ENCODE results near the gene KCNAB2.

KCNAB2 gene

GRCh38 chr1:6131561-6131960 lies 85.9 kb downstream of the KCNAB2 start:
- TF ChIP-seq FOXP2 (optimal IDR thresholded peaks at IDR 0.05; ENCODE audit: borderline replicate concordance, extremely low read depth, extremely low read length, insufficient read depth), result no peak
- no peak for TF ChIP-seq POLR2AphosphoS5 (IDR thresholded peaks at IDR 0.05; ENCODE audit: low read depth, low read length)
- TF ChIP-seq SIN3A (IDR thresholded peaks at IDR 0.05; ENCODE audit: borderline replicate concordance, insufficient read depth, low read length), result no peak
- TF ChIP-seq, protein P1, sequence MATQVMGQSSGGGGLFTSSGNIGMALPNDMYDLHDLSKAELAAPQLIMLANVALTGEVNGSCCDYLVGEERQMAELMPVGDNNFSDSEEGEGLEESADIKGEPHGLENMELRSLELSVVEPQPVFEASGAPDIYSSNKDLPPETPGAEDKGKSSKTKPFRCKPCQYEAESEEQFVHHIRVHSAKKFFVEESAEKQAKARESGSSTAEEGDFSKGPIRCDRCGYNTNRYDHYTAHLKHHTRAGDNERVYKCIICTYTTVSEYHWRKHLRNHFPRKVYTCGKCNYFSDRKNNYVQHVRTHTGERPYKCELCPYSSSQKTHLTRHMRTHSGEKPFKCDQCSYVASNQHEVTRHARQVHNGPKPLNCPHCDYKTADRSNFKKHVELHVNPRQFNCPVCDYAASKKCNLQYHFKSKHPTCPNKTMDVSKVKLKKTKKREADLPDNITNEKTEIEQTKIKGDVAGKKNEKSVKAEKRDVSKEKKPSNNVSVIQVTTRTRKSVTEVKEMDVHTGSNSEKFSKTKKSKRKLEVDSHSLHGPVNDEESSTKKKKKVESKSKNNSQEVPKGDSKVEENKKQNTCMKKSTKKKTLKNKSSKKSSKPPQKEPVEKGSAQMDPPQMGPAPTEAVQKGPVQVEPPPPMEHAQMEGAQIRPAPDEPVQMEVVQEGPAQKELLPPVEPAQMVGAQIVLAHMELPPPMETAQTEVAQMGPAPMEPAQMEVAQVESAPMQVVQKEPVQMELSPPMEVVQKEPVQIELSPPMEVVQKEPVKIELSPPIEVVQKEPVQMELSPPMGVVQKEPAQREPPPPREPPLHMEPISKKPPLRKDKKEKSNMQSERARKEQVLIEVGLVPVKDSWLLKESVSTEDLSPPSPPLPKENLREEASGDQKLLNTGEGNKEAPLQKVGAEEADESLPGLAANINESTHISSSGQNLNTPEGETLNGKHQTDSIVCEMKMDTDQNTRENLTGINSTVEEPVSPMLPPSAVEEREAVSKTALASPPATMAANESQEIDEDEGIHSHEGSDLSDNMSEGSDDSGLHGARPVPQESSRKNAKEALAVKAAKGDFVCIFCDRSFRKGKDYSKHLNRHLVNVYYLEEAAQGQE (IDR thresholded peaks at IDR 0.05; ENCODE audit: insufficient read depth in 1 of 2, low read depth in 2 of 2, low read length in 2 of 2), result no peak

DNA sequence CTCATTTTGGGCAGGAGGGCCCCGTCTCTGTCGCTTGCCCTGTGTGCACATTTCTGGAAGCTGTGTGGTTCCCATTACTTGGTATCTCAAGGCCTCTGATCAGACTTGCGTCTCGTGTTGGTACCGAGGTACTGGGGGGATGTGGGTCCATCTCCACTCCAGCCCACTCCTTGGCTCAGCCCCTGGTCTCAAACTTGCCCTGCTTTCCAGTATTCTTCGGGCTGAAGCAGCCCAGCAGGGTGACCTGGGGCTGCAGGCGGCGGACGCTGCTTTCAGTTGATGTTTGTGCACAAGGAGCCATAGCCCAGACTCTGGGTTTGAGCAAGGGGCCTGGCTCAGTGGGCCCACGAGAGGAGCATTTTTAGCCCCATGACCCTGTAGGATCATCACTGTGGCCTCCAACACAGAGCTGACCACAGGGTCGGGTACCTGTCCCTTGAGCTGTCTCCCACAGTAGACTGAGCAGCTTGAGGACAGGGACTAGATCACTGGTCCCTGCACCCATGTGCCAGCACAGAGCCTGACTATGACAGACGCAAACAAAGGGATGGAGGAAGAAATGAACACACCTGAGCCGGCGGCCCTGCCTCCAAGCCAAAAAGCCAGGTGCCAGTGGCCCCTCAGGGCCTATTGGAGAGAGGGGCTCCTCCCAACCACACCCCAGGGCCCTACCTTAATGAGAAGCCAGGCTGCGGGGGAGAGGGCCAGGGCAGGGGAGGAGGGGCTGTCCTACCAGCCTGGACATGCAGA lies 87.6 kb downstream of the KCNAB2 start:
- TF ChIP-seq SIN3A (IDR thresholded peaks at IDR 0.05; ENCODE audit: borderline replicate concordance, insufficient read depth, low read length) (no peak), FOXP2 (optimal IDR thresholded peaks at IDR 0.05; ENCODE audit: borderline replicate concordance, extremely low read depth, extremely low read length, insufficient read depth) (no peak), TAF1 (IDR thresholded peaks at IDR 0.05; ENCODE audit: borderline replicate concordance, insufficient read depth, low read length) (no peak), POLR2AphosphoS5 (IDR thresholded peaks at IDR 0.05; ENCODE audit: low read depth, low read length) (no peak)
- TF ChIP-seq, protein P1 (IDR thresholded peaks at IDR 0.05; ENCODE audit: insufficient read depth in 1 of 2, low read depth in 2 of 2, low read length in 2 of 2), result no peak

DNA sequence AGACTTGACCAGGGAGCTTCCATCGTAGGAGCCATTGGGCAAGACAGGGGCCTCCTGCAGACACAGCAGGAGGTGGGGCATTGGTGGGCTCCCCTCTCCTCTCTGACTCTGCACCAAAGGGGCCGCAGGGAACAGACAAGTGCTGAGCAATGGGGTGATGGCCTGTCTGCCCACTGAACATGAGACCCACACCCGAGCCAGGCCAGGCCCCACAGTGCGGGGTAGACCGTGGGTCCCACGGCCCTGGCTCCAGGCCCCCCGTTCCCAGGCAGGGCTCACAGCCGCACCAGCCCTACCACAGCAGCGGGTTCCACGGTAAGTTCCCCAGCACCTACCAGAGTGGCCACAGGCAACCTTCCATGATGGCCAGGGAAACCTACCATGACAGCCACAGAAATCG lies 88.5 kb downstream of the KCNAB2 start:
- no peak for TF ChIP-seq SIN3A (IDR thresholded peaks at IDR 0.05; ENCODE audit: borderline replicate concordance, insufficient read depth, low read length)
- TF ChIP-seq, protein P1 (IDR thresholded peaks at IDR 0.05; ENCODE audit: insufficient read depth in 1 of 2, low read depth in 2 of 2, low read length in 2 of 2), result no peak
- no peak for TF ChIP-seq POLR2AphosphoS5 (IDR thresholded peaks at IDR 0.05; ENCODE audit: low read depth, low read length)
- no peak for TF ChIP-seq TAF1 (IDR thresholded peaks at IDR 0.05; ENCODE audit: borderline replicate concordance, insufficient read depth, low read length)

DNA sequence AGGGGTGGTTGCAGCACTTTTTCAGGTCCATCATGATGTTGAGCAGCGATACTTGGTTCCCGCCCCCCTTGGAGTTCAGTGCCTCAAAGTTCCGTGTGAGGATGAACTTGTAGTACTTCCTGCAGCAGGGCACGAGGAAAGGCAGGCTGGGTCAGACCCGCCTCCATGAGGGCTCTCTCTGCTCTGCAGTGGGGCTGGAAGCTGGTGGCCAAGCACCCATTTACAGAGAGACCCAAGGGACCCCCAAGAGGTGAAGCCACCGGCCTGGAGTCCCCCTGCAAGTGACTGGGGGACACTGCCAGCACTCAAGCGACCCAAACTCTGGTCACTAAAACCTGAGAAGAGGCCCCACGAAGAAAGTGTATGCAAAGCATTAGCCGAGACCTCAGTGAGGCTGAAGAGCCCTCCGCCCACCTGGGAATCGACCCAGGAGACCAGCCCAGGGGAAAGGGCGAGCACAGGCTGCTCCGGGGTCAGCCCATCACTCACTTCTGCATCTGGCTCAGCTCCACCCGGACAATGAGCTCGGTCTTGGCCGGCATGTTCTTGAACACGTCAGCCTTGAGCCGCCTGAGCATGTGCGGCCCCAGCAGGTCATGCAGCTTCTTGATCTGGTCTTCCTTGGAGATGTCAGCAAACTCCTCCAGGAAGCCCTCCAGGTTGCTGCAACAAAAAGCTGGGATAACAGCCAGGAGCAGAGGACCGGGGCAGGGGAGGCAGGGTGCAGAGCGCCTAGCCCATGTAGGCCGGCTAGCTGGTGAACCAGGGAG lies 89.2 kb downstream of the KCNAB2 start:
- TF ChIP-seq SIN3A (IDR thresholded peaks at IDR 0.05; ENCODE audit: borderline replicate concordance, insufficient read depth, low read length) (no peak), POLR2AphosphoS5 (IDR thresholded peaks at IDR 0.05; ENCODE audit: low read depth, low read length) (no peak), FOXP2 (optimal IDR thresholded peaks at IDR 0.05; ENCODE audit: borderline replicate concordance, extremely low read depth, extremely low read length, insufficient read depth) (no peak), TAF1 (IDR thresholded peaks at IDR 0.05; ENCODE audit: borderline replicate concordance, insufficient read depth, low read length) (no peak)
- TF ChIP-seq, protein P1 (IDR thresholded peaks at IDR 0.05; ENCODE audit: insufficient read depth in 1 of 2, low read depth in 2 of 2, low read length in 2 of 2), result no peak

Data from PFSK-1 (cell line).